ENCODE data around the gene TPCN2.

Gene TPCN2

DNA sequence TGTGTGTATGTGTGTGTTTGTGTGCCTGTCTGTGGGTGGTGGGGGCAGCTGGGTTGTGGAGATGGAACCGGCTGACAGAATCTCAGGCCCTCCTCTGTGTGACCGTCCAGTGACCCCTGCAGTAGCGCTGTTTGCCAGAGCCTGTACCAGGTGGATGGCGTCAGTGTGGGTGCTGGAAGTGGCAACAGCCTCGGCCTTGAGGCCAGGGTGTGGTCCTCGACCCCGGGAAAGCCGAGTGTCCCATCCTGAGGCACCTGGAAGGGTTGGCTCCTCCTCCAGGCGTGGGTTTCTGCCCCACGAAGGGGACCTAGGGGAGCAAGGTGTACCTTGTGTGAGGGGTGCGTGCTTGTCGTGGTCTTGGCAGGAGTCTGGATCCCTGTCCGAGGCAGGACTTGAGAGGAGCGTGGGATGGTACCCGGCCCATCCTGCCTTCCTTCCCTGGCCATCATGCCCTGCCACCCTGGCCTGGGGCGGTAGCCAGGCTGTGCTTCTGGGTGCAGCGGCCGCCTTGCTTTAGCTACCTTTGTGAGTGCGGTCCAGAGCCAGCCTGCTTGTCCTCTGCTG is 16.5 kb downstream of the TPCN2 start:
- H3K9ac ChIP-seq (ENCODE audit: low read depth in 1 of 2, low read length in 2 of 2): no peak overlapping the region
- no peak overlapping the region for H3K4me3 ChIP-seq (ENCODE audit: low read depth in 1 of 2, low read length in 2 of 2)
- H3K36me3 ChIP-seq (ENCODE audit: control insufficient read depth in 1 of 2, insufficient read depth in 2 of 2, low read length in 2 of 2): peaks cover under 1 to 36% of the 10 kb centered on the region in 2 donors
- no peaks in the 10 kb centered on the region for H3K27me3 ChIP-seq (ENCODE audit: control insufficient read depth in 1 of 2, insufficient read depth in 2 of 2, low read length in 2 of 2)
- H3K27ac ChIP-seq (ENCODE audit: low read depth, low read length): no peak overlapping the region
- no peaks in the 10 kb centered on the region for H3K9me3 ChIP-seq (ENCODE audit: control insufficient read depth in 1 of 2, low read length in 2 of 2)
- no peaks in the 10 kb centered on the region for H3K4me1 ChIP-seq (ENCODE audit: control insufficient read depth in 1 of 2, insufficient read depth in 2 of 2, low read length in 2 of 2)

DNA sequence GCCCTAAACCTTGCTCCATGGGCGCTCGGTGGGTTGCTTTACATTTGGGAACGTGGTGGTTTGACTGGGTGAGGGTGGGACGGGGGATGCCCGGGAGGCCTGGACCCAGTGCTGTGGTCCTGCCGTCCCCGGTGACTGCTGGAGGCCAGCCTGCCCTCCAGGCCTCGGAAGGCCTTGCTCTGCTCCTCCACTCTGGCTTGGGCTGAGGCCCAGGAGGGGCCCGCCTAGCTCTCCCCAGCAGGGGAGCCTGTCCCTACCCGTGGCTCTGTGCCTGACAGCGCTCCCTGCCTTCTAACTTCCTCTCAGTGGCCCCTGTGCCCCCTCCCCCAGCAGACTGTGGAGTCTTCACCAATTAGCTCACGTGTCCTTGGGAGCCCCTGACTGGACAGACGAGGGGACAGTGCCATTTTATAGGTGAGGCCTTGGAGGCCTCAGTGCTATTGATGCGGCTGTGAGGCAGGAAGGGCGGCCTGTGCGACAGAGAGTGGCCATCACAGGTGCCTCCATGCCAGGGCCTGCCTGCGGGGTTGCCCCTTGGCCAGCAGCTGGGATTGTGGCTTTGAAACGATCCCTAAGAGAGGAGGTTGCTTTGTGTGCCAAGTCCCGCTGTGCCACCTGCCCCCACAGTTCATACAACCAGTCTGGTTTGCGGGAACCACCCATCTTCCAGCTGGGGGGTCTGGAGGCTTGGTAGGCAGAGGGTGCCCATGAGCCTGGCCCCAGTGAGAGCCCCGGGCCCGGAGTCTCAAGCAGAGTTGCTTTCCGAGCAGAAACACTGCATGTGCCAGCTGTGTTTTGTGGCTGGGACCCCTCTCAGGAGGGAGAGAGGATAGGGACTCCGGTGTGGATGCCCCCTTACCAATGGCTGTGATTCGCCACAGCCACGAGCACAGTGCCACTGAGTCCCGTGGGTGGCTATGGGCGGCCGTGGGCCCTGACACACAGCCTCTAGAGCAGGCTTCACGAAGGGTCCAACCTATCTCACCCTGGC is 17.7 kb downstream of the TPCN2 start:
- H3K27me3 ChIP-seq (ENCODE audit: control insufficient read depth in 1 of 2, insufficient read depth in 2 of 2, low read length in 2 of 2): no peaks in the 10 kb centered on the region
- H3K36me3 ChIP-seq (ENCODE audit: control insufficient read depth in 1 of 2, insufficient read depth in 2 of 2, low read length in 2 of 2): peaks cover 0 to 40% of the 10 kb centered on the region in 2 donors
- H3K4me3 ChIP-seq (ENCODE audit: low read depth in 1 of 2, low read length in 2 of 2): no peak overlapping the region
- H3K4me1 ChIP-seq (ENCODE audit: control insufficient read depth in 1 of 2, insufficient read depth in 2 of 2, low read length in 2 of 2): no peaks in the 10 kb centered on the region
- H3K9ac ChIP-seq (ENCODE audit: low read depth in 1 of 2, low read length in 2 of 2): no peak overlapping the region
- H3K27ac ChIP-seq (ENCODE audit: low read depth, low read length): no peak overlapping the region
- no peaks in the 10 kb centered on the region for H3K9me3 ChIP-seq (ENCODE audit: control insufficient read depth in 1 of 2, low read length in 2 of 2)

DNA sequence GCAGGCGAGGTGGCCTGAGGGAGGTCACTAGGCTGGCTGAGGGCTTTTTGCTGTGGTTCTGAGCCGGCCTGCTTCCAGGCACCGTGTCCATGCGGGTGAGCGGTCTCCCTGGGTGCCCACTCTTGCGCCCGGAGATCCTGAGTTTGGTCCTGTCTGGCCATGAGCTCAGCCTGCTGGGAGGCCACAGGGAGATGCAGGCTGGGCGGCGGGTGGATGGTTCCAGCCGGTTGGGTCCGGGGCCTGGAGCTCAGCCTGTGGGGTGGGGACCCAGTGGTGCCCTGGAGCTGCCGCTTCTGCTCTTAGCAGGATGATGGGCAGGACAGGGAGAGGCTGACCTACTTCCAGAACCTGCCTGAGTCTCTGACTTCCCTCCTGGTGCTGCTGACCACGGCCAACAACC is 18.5 kb downstream of the TPCN2 start:
- Histone ChIP-seq H3K27me3 (ENCODE audit: control insufficient read depth in 1 of 2, insufficient read depth in 2 of 2, low read length in 2 of 2) (no peaks in the 10 kb centered on the region), H3K36me3 (ENCODE audit: control insufficient read depth in 1 of 2, insufficient read depth in 2 of 2, low read length in 2 of 2) (peaks cover 5 to 42% of the 10 kb centered on the region in 2 donors), H3K4me1 (ENCODE audit: control insufficient read depth in 1 of 2, insufficient read depth in 2 of 2, low read length in 2 of 2) (no peaks in the 10 kb centered on the region), H3K27ac (ENCODE audit: low read depth, low read length) (no peak overlapping the region), H3K9me3 (ENCODE audit: control insufficient read depth in 1 of 2, low read length in 2 of 2) (no peaks in the 10 kb centered on the region), H3K4me3 (ENCODE audit: low read depth in 1 of 2, low read length in 2 of 2) (no peak overlapping the region), H3K9ac (ENCODE audit: low read depth in 1 of 2, low read length in 2 of 2) (no peak overlapping the region)

DNA sequence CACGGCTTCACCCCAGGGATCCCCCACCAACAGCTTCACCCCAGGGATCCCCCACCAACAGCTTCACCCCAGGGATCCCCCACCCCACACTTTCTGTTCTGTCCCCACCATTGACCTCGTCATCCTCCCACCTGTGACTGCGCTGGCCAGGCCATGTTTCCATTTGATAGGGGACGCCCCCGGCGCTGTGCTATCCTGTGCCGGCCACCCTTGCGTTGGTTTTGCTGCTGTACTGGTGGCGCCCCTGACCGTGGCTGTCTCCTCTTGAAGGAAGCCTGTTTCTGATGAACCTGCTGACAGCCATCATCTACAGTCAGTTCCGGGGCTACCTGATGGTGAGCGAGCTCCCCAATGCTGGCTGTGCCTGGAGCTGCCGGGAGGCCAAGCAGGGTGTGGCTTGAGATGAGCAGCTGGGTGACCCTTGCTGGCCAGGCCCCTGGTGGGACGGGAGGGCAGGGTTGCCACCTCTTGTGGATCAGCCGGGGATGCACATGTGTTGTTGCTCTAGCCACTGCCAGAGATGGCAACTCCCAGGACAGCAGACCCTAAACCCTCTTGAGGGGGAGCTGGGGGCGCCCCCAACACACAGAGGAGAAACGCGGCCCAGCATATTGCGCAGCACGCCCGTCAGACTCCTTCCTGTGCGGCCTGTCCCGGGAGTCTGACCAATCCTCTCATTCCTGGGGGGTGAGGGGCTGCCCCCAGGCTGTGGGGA is 22.5 kb downstream of the TPCN2 start:
- H3K36me3 ChIP-seq (ENCODE audit: control insufficient read depth in 1 of 2, insufficient read depth in 2 of 2, low read length in 2 of 2): peaks cover 13 to 43% of the 10 kb centered on the region in 2 donors
- no peak overlapping the region for H3K27ac ChIP-seq (ENCODE audit: low read depth, low read length)
- no peak overlapping the region for H3K4me3 ChIP-seq (ENCODE audit: low read depth in 1 of 2, low read length in 2 of 2)
- no peaks in the 10 kb centered on the region for H3K9me3 ChIP-seq (ENCODE audit: control insufficient read depth in 1 of 2, low read length in 2 of 2)
- no peaks in the 10 kb centered on the region for H3K4me1 ChIP-seq (ENCODE audit: control insufficient read depth in 1 of 2, insufficient read depth in 2 of 2, low read length in 2 of 2)
- no peak overlapping the region for H3K9ac ChIP-seq (ENCODE audit: low read depth in 1 of 2, low read length in 2 of 2)
- H3K27me3 ChIP-seq (ENCODE audit: control insufficient read depth in 1 of 2, insufficient read depth in 2 of 2, low read length in 2 of 2): no peaks in the 10 kb centered on the region

DNA sequence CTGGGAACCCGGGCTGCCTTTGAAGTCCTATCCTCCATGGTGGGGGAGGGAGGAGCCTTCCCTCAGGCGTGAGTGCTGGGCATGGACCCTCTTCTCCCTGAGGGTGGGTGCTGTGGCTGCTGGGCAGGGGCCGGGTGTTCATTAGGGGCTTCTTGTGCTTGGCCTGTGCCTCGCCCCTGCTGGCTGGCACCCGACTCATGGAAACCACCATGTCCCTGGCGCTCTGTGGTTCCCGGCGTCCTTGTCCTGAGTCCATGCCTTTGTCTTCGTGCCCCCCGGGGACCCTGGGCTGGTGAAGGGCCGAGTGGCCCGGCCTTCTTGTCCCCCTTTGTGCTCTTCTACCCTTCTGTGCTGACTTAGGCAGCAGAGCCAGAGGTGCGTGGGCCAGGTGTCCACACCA is 23.2 kb downstream of the TPCN2 start:
- no peaks in the 10 kb centered on the region for H3K27me3 ChIP-seq (ENCODE audit: control insufficient read depth in 1 of 2, insufficient read depth in 2 of 2, low read length in 2 of 2)
- no peaks in the 10 kb centered on the region for H3K9me3 ChIP-seq (ENCODE audit: control insufficient read depth in 1 of 2, low read length in 2 of 2)
- no peak overlapping the region for H3K27ac ChIP-seq (ENCODE audit: low read depth, low read length)
- no peaks in the 10 kb centered on the region for H3K4me1 ChIP-seq (ENCODE audit: control insufficient read depth in 1 of 2, insufficient read depth in 2 of 2, low read length in 2 of 2)
- no peak overlapping the region for H3K9ac ChIP-seq (ENCODE audit: low read depth in 1 of 2, low read length in 2 of 2)
- H3K4me3 ChIP-seq (ENCODE audit: low read depth in 1 of 2, low read length in 2 of 2): no peak overlapping the region
- H3K36me3 ChIP-seq (ENCODE audit: control insufficient read depth in 1 of 2, insufficient read depth in 2 of 2, low read length in 2 of 2): peaks cover 13 to 41% of the 10 kb centered on the region in 2 donors

DNA sequence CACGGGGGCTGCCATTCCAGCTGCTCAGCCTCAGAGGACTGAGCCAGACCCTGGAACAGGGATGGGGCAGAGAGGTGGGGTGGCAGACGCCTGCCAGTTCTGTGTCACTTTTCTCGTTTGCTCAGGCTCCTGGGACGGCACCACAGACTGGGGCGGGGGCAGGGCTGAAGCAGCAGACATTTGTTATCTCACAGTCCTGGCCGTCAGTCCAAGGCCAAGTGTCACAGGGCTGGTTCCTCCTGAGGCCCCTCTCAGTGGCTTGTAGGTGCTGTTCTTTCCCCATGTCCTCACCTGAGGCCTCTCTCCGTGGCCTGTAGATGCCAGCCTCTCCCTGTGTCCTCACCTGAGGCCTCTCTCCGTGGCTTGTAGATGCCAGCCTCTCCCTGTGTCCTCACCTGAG is 24.7 kb downstream of the TPCN2 start:
- peaks cover 17 to 50% of the 10 kb centered on the region in 2 donors for H3K36me3 ChIP-seq (ENCODE audit: control insufficient read depth in 1 of 2, insufficient read depth in 2 of 2, low read length in 2 of 2)
- H3K4me1 ChIP-seq (ENCODE audit: control insufficient read depth in 1 of 2, insufficient read depth in 2 of 2, low read length in 2 of 2): no peaks in the 10 kb centered on the region
- no peak overlapping the region for H3K27ac ChIP-seq (ENCODE audit: low read depth, low read length)
- H3K9ac ChIP-seq (ENCODE audit: low read depth in 1 of 2, low read length in 2 of 2): no peak overlapping the region
- H3K4me3 ChIP-seq (ENCODE audit: low read depth in 1 of 2, low read length in 2 of 2): no peak overlapping the region
- no peaks in the 10 kb centered on the region for H3K9me3 ChIP-seq (ENCODE audit: control insufficient read depth in 1 of 2, low read length in 2 of 2)
- no peaks in the 10 kb centered on the region for H3K27me3 ChIP-seq (ENCODE audit: control insufficient read depth in 1 of 2, insufficient read depth in 2 of 2, low read length in 2 of 2)

DNA sequence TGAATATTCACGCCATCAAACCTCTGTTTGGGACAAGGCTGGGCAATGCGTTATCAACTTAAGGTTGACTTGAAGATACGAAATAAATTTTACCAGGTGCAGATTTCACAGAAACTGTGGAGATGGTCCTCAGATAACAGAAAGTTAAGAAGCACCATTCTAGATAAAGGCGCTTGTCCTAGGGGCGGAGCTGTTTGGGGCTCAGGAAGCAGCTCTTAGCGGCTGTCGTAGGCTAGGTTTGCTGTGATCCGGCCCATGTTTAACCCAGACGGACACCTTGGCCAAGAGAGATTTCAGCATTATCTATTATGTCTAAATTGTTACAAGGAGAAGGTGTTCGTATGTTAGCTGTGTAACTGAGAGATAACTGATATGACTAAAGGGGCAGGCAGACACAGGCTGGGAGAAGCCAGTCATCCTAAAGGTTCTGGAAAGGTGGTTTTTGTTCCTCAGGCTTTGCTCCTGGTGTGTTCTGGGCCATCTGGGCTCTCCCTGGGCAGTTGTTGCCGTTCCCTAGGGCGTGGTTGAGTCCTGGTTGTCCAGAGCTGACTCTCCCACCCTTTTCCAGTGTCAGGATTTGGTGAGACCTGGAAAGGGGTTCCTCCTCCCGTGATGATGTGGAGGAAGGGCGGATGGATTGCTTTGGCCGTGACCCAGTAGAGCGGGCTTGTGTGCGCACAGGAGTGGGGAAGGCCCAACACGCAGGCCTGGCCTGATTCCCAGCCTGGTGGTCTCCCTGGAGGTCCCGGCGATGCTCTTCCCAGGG is 25.8 kb downstream of the TPCN2 start:
- Histone ChIP-seq H3K36me3 (ENCODE audit: control insufficient read depth in 1 of 2, insufficient read depth in 2 of 2, low read length in 2 of 2) (peaks cover 20 to 57% of the 10 kb centered on the region in 2 donors), H3K27me3 (ENCODE audit: control insufficient read depth in 1 of 2, insufficient read depth in 2 of 2, low read length in 2 of 2) (no peaks in the 10 kb centered on the region), H3K9ac (ENCODE audit: low read depth in 1 of 2, low read length in 2 of 2) (no peak overlapping the region), H3K9me3 (ENCODE audit: control insufficient read depth in 1 of 2, low read length in 2 of 2) (no peaks in the 10 kb centered on the region), H3K4me3 (ENCODE audit: low read depth in 1 of 2, low read length in 2 of 2) (no peak overlapping the region), H3K4me1 (ENCODE audit: control insufficient read depth in 1 of 2, insufficient read depth in 2 of 2, low read length in 2 of 2) (no peaks in the 10 kb centered on the region), H3K27ac (ENCODE audit: low read depth, low read length) (no peak overlapping the region)

DNA sequence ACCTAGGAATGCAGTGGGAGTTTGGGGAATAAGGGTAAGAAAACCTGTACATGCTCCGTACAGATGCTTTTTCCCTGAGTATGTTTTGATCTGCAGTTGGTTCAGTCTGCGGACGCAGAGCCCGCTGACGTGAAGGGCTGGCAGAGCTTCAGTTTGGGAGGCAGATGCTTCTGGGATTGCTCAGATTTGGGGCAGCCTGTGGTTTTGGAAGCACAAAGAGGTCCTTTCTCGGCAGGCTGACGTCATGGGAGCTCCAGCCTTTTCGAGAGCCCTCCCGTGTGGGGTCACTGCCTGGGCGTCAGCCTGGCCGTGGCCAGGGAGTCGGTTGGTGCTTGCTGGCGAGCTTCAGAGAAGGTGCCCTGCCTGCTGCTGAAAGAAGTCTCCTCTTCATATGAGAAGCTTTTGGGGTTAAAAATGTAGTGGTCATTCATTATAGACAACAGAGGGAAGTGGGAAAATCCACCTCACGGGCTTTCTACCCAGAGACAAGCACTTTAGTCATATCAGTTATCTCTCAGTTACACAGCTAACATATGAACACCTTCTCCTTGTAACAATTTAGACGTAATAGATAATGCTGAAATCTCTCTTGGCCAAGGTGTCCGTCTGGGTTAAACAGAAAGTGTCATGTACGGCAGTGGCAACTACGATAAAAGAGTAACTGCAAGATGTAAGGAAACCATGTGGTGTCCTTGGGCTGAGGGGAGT is 26.8 kb downstream of the TPCN2 start:
- no peak overlapping the region for H3K4me3 ChIP-seq (ENCODE audit: low read depth in 1 of 2, low read length in 2 of 2)
- H3K9me3 ChIP-seq (ENCODE audit: control insufficient read depth in 1 of 2, low read length in 2 of 2): no peaks in the 10 kb centered on the region
- peak overlapping the region; percentile 42 for H3K27ac ChIP-seq (ENCODE audit: low read depth, low read length)
- no peaks in the 10 kb centered on the region for H3K27me3 ChIP-seq (ENCODE audit: control insufficient read depth in 1 of 2, insufficient read depth in 2 of 2, low read length in 2 of 2)
- peak overlapping the region in 1 of 2 donors; percentile 18 for H3K9ac ChIP-seq (ENCODE audit: low read depth in 1 of 2, low read length in 2 of 2)
- no peaks in the 10 kb centered on the region for H3K4me1 ChIP-seq (ENCODE audit: control insufficient read depth in 1 of 2, insufficient read depth in 2 of 2, low read length in 2 of 2)
- H3K36me3 ChIP-seq (ENCODE audit: control insufficient read depth in 1 of 2, insufficient read depth in 2 of 2, low read length in 2 of 2): peaks cover 21 to 67% of the 10 kb centered on the region in 2 donors

DNA sequence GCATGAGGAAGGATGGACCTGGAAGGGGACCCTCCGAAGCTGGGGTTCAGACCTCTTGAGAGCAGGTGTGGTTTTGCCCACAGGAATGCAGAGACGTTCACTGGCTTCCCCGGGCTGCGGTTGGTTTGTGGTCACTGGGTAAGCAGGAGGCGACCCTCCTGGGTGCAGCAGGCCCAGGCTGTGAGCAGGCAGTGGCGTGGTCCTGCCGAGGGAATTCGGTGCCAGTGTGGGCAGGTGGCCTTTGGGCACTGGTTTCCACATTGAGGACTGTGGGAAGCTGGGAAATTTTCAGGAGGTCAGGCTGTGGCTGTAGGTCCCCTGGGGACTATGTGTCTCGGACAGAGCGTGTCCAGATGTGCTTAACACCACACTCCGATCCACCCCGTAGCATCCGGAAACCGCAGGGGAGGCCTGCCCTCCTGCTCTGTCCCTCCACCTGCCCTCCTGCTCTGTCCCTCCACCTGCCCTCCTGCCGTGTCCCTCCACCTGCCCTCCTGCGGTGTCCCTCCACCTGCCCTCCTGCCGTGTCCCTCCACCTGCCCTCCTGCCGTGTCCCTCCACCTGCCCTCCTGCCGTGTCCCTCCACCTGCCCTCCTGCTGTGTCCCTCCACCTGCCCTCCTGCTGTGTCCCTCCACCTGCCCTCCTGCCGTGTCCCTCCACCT is 27.5 kb downstream of the TPCN2 start:
- Histone ChIP-seq H3K27ac (ENCODE audit: low read depth, low read length) (peak overlapping the region; percentile 42), H3K36me3 (ENCODE audit: control insufficient read depth in 1 of 2, insufficient read depth in 2 of 2, low read length in 2 of 2) (peaks cover 25 to 68% of the 10 kb centered on the region in 2 donors), H3K9ac (ENCODE audit: low read depth in 1 of 2, low read length in 2 of 2) (no peak overlapping the region), H3K4me1 (ENCODE audit: control insufficient read depth in 1 of 2, insufficient read depth in 2 of 2, low read length in 2 of 2) (no peaks in the 10 kb centered on the region), H3K9me3 (ENCODE audit: control insufficient read depth in 1 of 2, low read length in 2 of 2) (no peaks in the 10 kb centered on the region), H3K4me3 (ENCODE audit: low read depth in 1 of 2, low read length in 2 of 2) (no peak overlapping the region), H3K27me3 (ENCODE audit: control insufficient read depth in 1 of 2, insufficient read depth in 2 of 2, low read length in 2 of 2) (no peaks in the 10 kb centered on the region)

Measured in duodenal mucosa (tissue), 2 donors.